Left lobe of liver (tissue), 2 donors: ENCODE results near the gene KIAA1217. TPM values are rescaled to one million over a fixed set of nuclear protein-coding genes. Genes with fewer than 3 reads are reported as not detected.

Experiments
- ATAC-seq: fragments of 200-7000 bp; cut with Tn5 transposase; one replicate; pipeline ENCODE4 v1.9.1; 2020; ENCODE audit warnings: mild to moderate bottlenecking, moderate library complexity
- DNase-seq: peaks from one replicate; pipeline ENCODE4 v3.0.0-alpha.2; 2020; ENCODE audit warnings: low spot score
- total RNA-seq: library from RNA; stranded (reverse); gene quantifications from one replicate; pipeline ENCODE4 v1.2.1, GENCODE V29; 2021
- donor health status: DM: no; HTN: no; CAD: no; lungs with moderate emphysema.
- donor health status: DM: no; HTN: yes; CAD: no.

Gene KIAA1217
- total RNA-seq, 1 donor from 2014 or later, result 26.7 TPM

GRCh38 chr10:24390146-24390700 lies 181.3 kb downstream of the KIAA1217 start:
- DNase-seq (no peak), ATAC-seq (no peak)

GRCh38 chr10:24390746-24391145 lies 181.8 kb downstream of the KIAA1217 start:
- ATAC-seq, result no peak
- DNase-seq, result no peak

GRCh38 chr10:24393201-24393600 lies 184.3 kb downstream of the KIAA1217 start:
- DNase-seq (no peak), ATAC-seq (no peak)

- ATAC-seq (no peak), DNase-seq (no peak)
These were observed 185.7 kb downstream of the KIAA1217 start for GRCh38 chr10:24394461-24395190.

- peak; percentile 82 for ATAC-seq
- DNase-seq, result no peak
These were observed 187.5 kb downstream of the KIAA1217 start for GRCh38 chr10:24396396-24396795.

- no peak for DNase-seq
- ATAC-seq, result no peak
These were observed 188.7 kb downstream of the KIAA1217 start for GRCh38 chr10:24397662-24398061.

- no peak for ATAC-seq
These were observed 195.6 kb downstream of the KIAA1217 start for GRCh38 chr10:24404567-24404966.

GRCh38 chr10:24405635-24406034 lies 196.7 kb downstream of the KIAA1217 start:
- DNase-seq (no peak), ATAC-seq (peak; percentile 29)

More at GRCh38 chr10:24404567-24404966, 195.6 kb downstream of the KIAA1217 start:
- DNase-seq, result no peak

- no peak for DNase-seq
- ATAC-seq, result peak; percentile 13
These were observed 198.0 kb downstream of the KIAA1217 start for GRCh38 chr10:24406809-24407483.

- DNase-seq, result no peak
- ATAC-seq, result no peak
These were observed 199.0 kb downstream of the KIAA1217 start for GRCh38 chr10:24407928-24408327.

GRCh38 chr10:24408365-24408764 lies 199.4 kb downstream of the KIAA1217 start:
- ATAC-seq (no peak), DNase-seq (no peak)

GRCh38 chr10:24414597-24414996 lies 205.7 kb downstream of the KIAA1217 start:
- no peak for ATAC-seq
- DNase-seq, result no peak

GRCh38 chr10:24415455-24416125 lies 206.7 kb downstream of the KIAA1217 start:
- ATAC-seq, result peak; percentile 52
- DNase-seq, result peak; percentile 55

- no peak for ATAC-seq
- DNase-seq, result no peak
These were observed 207.3 kb downstream of the KIAA1217 start for GRCh38 chr10:24416248-24416647.

GRCh38 chr10:24417053-24417452 lies 208.1 kb downstream of the KIAA1217 start:
- DNase-seq (no peak), ATAC-seq (no peak)

- ATAC-seq (peak; percentile 73), DNase-seq (no peak)
These were observed 209.6 kb downstream of the KIAA1217 start for GRCh38 chr10:24418532-24418931.

- DNase-seq, result no peak
- peak; percentile 18 for ATAC-seq
These were observed 210.1 kb downstream of the KIAA1217 start for GRCh38 chr10:24419066-24419465.

GRCh38 chr10:24425151-24425550 lies 216.2 kb downstream of the KIAA1217 start:
- ATAC-seq, result no peak
- DNase-seq, result no peak

- peak; percentile 94 for ATAC-seq
- peak; percentile 80 for DNase-seq
These were observed 218.9 kb downstream of the KIAA1217 start for GRCh38 chr10:24427678-24428409.

GRCh38 chr10:24428410-24428782 lies 219.5 kb downstream of the KIAA1217 start:
- ATAC-seq, result peak; percentile 44
- DNase-seq, result no peak

GRCh38 chr10:24430591-24430990 lies 221.7 kb downstream of the KIAA1217 start:
- no peak for DNase-seq
- ATAC-seq, result no peak
